NCI-H2107 treated with DMSO at 0.1 percent for 48 hours (cell line): Measurements from ENCODE around the gene LDLRAD2.
"Not testable (repeated sequence)": the region's sequence is repeated elsewhere in the genome, so short reads cannot be mapped to it uniquely, and the experiment has no call there.

Source experiments
- DNase-seq: peaks from one replicate; lab custom pipeline; 2025; ENCODE audit not compliant: unreplicated experiment; lab: John Stamatoyannopoulos, UW

The LDLRAD2 gene

GRCh38 chr1:21783679-21784603, 28.1 kb upstream of the LDLRAD2 start:
- DNase-seq = no peak

- DNase-seq = not testable (repeated sequence)
Observed at GRCh38 chr1:21785764-21786163, 26.3 kb upstream of the LDLRAD2 start.

- DNase-seq = no peak
Observed at GRCh38 chr1:21786640-21787039, 25.4 kb upstream of the LDLRAD2 start.

GRCh38 chr1:21793104-21793503, 19.0 kb upstream of the LDLRAD2 start:
- DNase-seq = no peak

GRCh38 chr1:21794656-21795055, 17.4 kb upstream of the LDLRAD2 start:
- DNase-seq = no peak

- DNase-seq = no peak
Observed at GRCh38 chr1:21795075-21795474, 17.0 kb upstream of the LDLRAD2 start.

- DNase-seq = no peak
Observed at GRCh38 chr1:21799730-21800129, 12.3 kb upstream of the LDLRAD2 start.

- DNase-seq = no peak
Observed at GRCh38 chr1:21801100-21801499, 11.0 kb upstream of the LDLRAD2 start.

- DNase-seq = no peak
Observed at GRCh38 chr1:21804536-21804935, 7.5 kb upstream of the LDLRAD2 start.

- DNase-seq = no peak
Observed at GRCh38 chr1:21813542-21813941, 1.5 kb downstream of the LDLRAD2 start.

- DNase-seq = no peak
Observed at GRCh38 chr1:21814241-21814918, 2.3 kb downstream of the LDLRAD2 start.

GRCh38 chr1:21814981-21815582, 3.0 kb downstream of the LDLRAD2 start:
- no peak for DNase-seq

- no peak for DNase-seq
Observed at GRCh38 chr1:21815724-21816321, 3.8 kb downstream of the LDLRAD2 start.

GRCh38 chr1:21816602-21817302, 4.7 kb downstream of the LDLRAD2 start:
- DNase-seq = no peak

- no peak for DNase-seq
Observed at GRCh38 chr1:21818656-21819055, 6.6 kb downstream of the LDLRAD2 start.

- DNase-seq = no peak
Observed at GRCh38 chr1:21820597-21821232, 8.7 kb downstream of the LDLRAD2 start.

- DNase-seq = no peak
Observed at GRCh38 chr1:21821385-21822019, 9.4 kb downstream of the LDLRAD2 start.

GRCh38 chr1:21822349-21822748, 10.3 kb downstream of the LDLRAD2 start:
- no peak for DNase-seq

- no peak for DNase-seq
Observed at GRCh38 chr1:21823206-21823979, 11.3 kb downstream of the LDLRAD2 start.
